Naive thymus-derived CD4-positive, alpha-beta T cell (primary cell): ENCODE results near the gene LRRC59. TPM values are rescaled to one million over a fixed set of nuclear protein-coding genes. Genes with fewer than 3 reads are reported as not detected.
"Not testable (repeated sequence)": the region's sequence is repeated elsewhere in the genome, so short reads cannot be mapped to it uniquely, and the experiment has no call there.

Experiments used
- ATAC-seq: fragments of 150-1000 bp; cut with Tn5 transposase; 2 replicates; pipeline ENCODE4 v1.10.0; 2021; ENCODE audit warnings: mild to moderate bottlenecking, moderate library complexity
- CTCF ChIA-PET: fragments of 350-600 bp; sonication (Branson Sonifier 250); formaldehyde crosslinking; loops from one replicate; lab custom pipeline; 2021; ENCODE audit warnings: antibody characterized with exemption; lab: Charles Lee
- POLR2A ChIA-PET: fragments of 350-600 bp; sonication (Branson Sonifier 250); formaldehyde crosslinking; loops from one replicate; lab custom pipeline; 2021; ENCODE audit warnings: antibody characterized with exemption, inconsistent platforms; lab: Charles Lee
- DNase-seq, 9 donors: peaks; one replicate each; pipeline versions ENCODE4 v3.0.0 to v3.0.0-alpha.2; 2020 to 2022; ENCODE audit warnings: mixed read lengths in 1 of 9
- H3K27ac ChIP-seq: one replicate; pipeline ENCODE4 v1.7.0; 2013; ENCODE audit warnings: mild to moderate bottlenecking, low read depth, low read length, moderate library complexity
- H3K27me3 ChIP-seq, 2 donors: one replicate each; pipeline ENCODE4 v1.7.0; 2013; ENCODE audit warnings: low read length in 2 of 2, mild to moderate bottlenecking in 2 of 2, moderate library complexity in 2 of 2; ENCODE audit not compliant: control insufficient read depth in 2 of 2, insufficient read depth in 2 of 2
- H3K36me3 ChIP-seq, 3 experiments: 1 replicate in 2 of 3; 2 replicates in 1 of 3; pipeline ENCODE4 v1.7.0; 2013; ENCODE audit warnings: low read length in 3 of 3, mild to moderate bottlenecking in 3 of 3, moderate library complexity in 1 of 3; ENCODE audit not compliant: insufficient read depth in 3 of 3, control insufficient read depth in 2 of 3
- H3K4me1 ChIP-seq, 2 donors: one replicate each; pipeline ENCODE4 v1.7.0; 2013; ENCODE audit warnings: low read length in 2 of 2, mild to moderate bottlenecking in 2 of 2, moderate library complexity in 1 of 2; ENCODE audit not compliant: control insufficient read depth in 2 of 2, insufficient read depth in 2 of 2
- H3K4me3 ChIP-seq: 2 replicates; pipeline ENCODE4 v1.7.0; 2013; ENCODE audit warnings: mild to moderate bottlenecking, low read length
- H3K9me3 ChIP-seq, 3 experiments: 1 replicate in 2 of 3; 2 replicates in 1 of 3; pipeline ENCODE4 v1.7.0; 2013; ENCODE audit warnings: low read length in 3 of 3; ENCODE audit not compliant: control insufficient read depth in 2 of 3
- H3K27ac Mint-ChIP-seq, 9 donors: one replicate each; pipeline ENCODE4 v1.8.0; 2020 to 2022; ENCODE audit warnings: mixed read lengths in 9 of 9, mild to moderate bottlenecking in 8 of 9, moderate library complexity in 5 of 9, inconsistent platforms in 2 of 9
- H3K27me3 Mint-ChIP-seq, 5 donors: one replicate each; pipeline ENCODE4 v1.8.0; 2021 to 2022; ENCODE audit warnings: mixed read lengths in 5 of 5, mild to moderate bottlenecking in 1 of 5
- H3K36me3 Mint-ChIP-seq, 5 donors: one replicate each; pipeline ENCODE4 v1.8.0; 2020 to 2022; ENCODE audit warnings: mixed read lengths in 5 of 5, mild to moderate bottlenecking in 3 of 5, inconsistent platforms in 1 of 5
- H3K4me1 Mint-ChIP-seq, 7 donors: one replicate each; pipeline ENCODE4 v1.8.0; 2020 to 2022; ENCODE audit warnings: mixed read lengths in 7 of 7, mild to moderate bottlenecking in 3 of 7, inconsistent platforms in 1 of 7
- H3K4me3 Mint-ChIP-seq, 10 donors: one replicate each; pipeline ENCODE4 v1.8.0; 2020 to 2022; ENCODE audit warnings: mild to moderate bottlenecking in 10 of 10, mixed read lengths in 10 of 10, moderate library complexity in 6 of 10, inconsistent platforms in 2 of 10
- H3K9me3 Mint-ChIP-seq, 11 donors: one replicate each; pipeline ENCODE4 v1.8.0; 2020 to 2022; ENCODE audit warnings: mixed read lengths in 11 of 11, mild to moderate bottlenecking in 4 of 11, inconsistent platforms in 1 of 11, moderate library complexity in 1 of 11
- intact Hi-C, 2 donors: fragments of 100-400 bp; cut with micrococcal nuclease; formaldehyde crosslinking; loops; one replicate each; pipeline ENCODE4 v1.15.1; 2023
- polyA plus RNA-seq, 2 donors: library from polyadenylated mRNA; unstranded; fragments of 300-500 nt; fragmentation: Illumina TruSeq; gene quantifications; one replicate each; pipeline ENCODE4 v1.2.3, GENCODE V29; 2021
- total RNA-seq, 6 experiments: library from RNA in 5 of 6; stranded (reverse) in 5 of 6; gene quantifications; 1 replicate in 5 of 6; 2 replicates in 1 of 6; pipeline ENCODE4 v1.2.3 and lab custom pipeline; 2021 to 2026

LRRC59 gene
- total and polyA plus RNA-seq, 7 experiments from 2014 or later, result 13.4 to 67.1 (median 28.5) TPM

- ATAC-seq, H3K36me3 ChIP-seq, H3K4me1 Mint-ChIP-seq, POLR2A ChIA-PET, H3K9me3 Mint-ChIP-seq, H3K36me3 Mint-ChIP-seq, CTCF ChIA-PET, intact Hi-C loops, H3K9me3 ChIP-seq, H3K4me3 Mint-ChIP-seq, H3K27ac ChIP-seq, H3K4me1 ChIP-seq, H3K4me3 ChIP-seq, DNase-seq, H3K27ac Mint-ChIP-seq, H3K27me3 ChIP-seq: not testable (repeated sequence)
- H3K27me3 Mint-ChIP-seq, result peaks cover 6 to 28% (median 10%) of the 10 kb centered on the region in 5 donors
These were observed 8.0 kb upstream of the LRRC59 start for GRCh38 chr17:50405351-50405750.

- H3K9me3 ChIP-seq, H3K27ac ChIP-seq, H3K27me3 Mint-ChIP-seq, H3K27me3 ChIP-seq, H3K4me3 ChIP-seq, ATAC-seq, H3K9me3 Mint-ChIP-seq, H3K4me3 Mint-ChIP-seq, POLR2A ChIA-PET, DNase-seq: not testable (repeated sequence)
- peaks cover 0 to 11% (median 0%) of the 10 kb centered on the region in 5 donors for H3K36me3 Mint-ChIP-seq
- CTCF ChIA-PET, result interaction anchor here (5.0 kb wide), 1 partner anchor 37 kb away, joined by 44 read pairs; no protein-coding TSS in a partner anchor
- peaks cover 15 to 18% of the 10 kb centered on the region in 2 donors for H3K4me1 ChIP-seq
- H3K27ac Mint-ChIP-seq, result peak overlapping the region in 1 of 9 donors; percentile 49
- peaks cover 16 to 32% (median 23%) of the 10 kb centered on the region in 7 donors for H3K4me1 Mint-ChIP-seq
- intact Hi-C loops, result loop anchor here (5.0 to 10.0 kb wide), 2 partner anchors 37 to 305 kb away; partner anchors contain the start of gene ANKRD40 (in 1 of the 2)
- H3K36me3 ChIP-seq, result peaks cover 0 to 11% (median 0%) of the 10 kb centered on the region in 3 experiments
These were observed 2.3 kb upstream of the LRRC59 start for GRCh38 chr17:50399591-50399990.

GRCh38 chr17:50398672-50399071, 1.3 kb upstream of the LRRC59 start:
- CTCF ChIA-PET, result interaction anchor here (0.9 to 5.0 kb wide), 3 partner anchors 36 to 254 kb away, joined by 3 to 44 read pairs (median 4); partner anchors contain the start of gene XYLT2
- Histone ChIP-seq H3K4me1 (peaks cover 15 to 18% of the 10 kb centered on the region in 2 donors), H3K36me3 (peaks cover 0 to 21% (median 2%) of the 10 kb centered on the region in 3 experiments)
- Mint-ChIP-seq H3K36me3 (peaks cover 4 to 18% (median 5%) of the 10 kb centered on the region in 5 donors), H3K4me1 (peaks cover 21 to 39% (median 29%) of the 10 kb centered on the region in 7 donors), H3K27ac (peak overlapping the region in 1 of 9 donors; percentile 18), H3K4me3 (peak overlapping the region in 7 of 10 donors; percentile 51 to 99 (median 87))
- not testable (repeated sequence) for H3K27ac ChIP-seq, H3K9me3 Mint-ChIP-seq, H3K27me3 Mint-ChIP-seq, DNase-seq, H3K4me3 ChIP-seq, H3K27me3 ChIP-seq, H3K9me3 ChIP-seq, ATAC-seq
- intact Hi-C loops, result loop anchor here (5.0 to 10.0 kb wide), 2 partner anchors 36 to 306 kb away; partner anchors contain the start of gene ANKRD40 (in 1 of the 2)
- POLR2A ChIA-PET, result interaction anchor here (2.0 to 2.9 kb wide), 5 partner anchors 25 to 53 kb away, joined by 6 to 16 read pairs (median 15); partner anchors contain the start of genes ACSF2, EME1, MRPL27 and XYLT2

- H3K4me3 Mint-ChIP-seq, result peak overlapping the region; percentile 78 to 99 (median 92)
- CTCF ChIA-PET, result interaction anchor here (0.7 to 5.0 kb wide), 14 partner anchors 10 to 304 kb away, joined by 3 to 44 read pairs (median 4); partner anchors contain the start of gene XYLT2
- Histone ChIP-seq H3K4me1 (peaks cover 15 to 18% of the 10 kb centered on the region in 2 donors), H3K27ac (peak overlapping the region; percentile 93), H3K36me3 (peaks cover 0 to 28% (median 2%) of the 10 kb centered on the region in 3 experiments), H3K27me3 (no peaks in the 10 kb centered on the region), H3K9me3 (no peaks in the 10 kb centered on the region), H3K4me3 (peak overlapping the region; percentile 69)
- H3K27ac Mint-ChIP-seq, result peak overlapping the region; percentile 82 to 96 (median 89)
- DNase-seq (no peak), ATAC-seq (no peak)
- intact Hi-C loops, result loop anchor here (1.0 to 10.0 kb wide), 10 partner anchors 23 to 307 kb away; partner anchors contain the start of genes ACSF2 (in 2 of the 2), EME1 (in 2 of the 2), MRPL27 (in 2 of the 2) and ANKRD40 (in 1 of the 2)
- POLR2A ChIA-PET, result interaction anchor here (0.6 to 2.9 kb wide), 12 partner anchors 9 to 82 kb away, joined by 3 to 16 read pairs (median 6); partner anchors contain the start of genes ACSF2, EME1, MRPL27 and XYLT2
- H3K27me3 Mint-ChIP-seq, result no peaks in the 10 kb centered on the region
- H3K36me3 Mint-ChIP-seq, result peaks cover 11 to 24% (median 12%) of the 10 kb centered on the region in 5 donors
- H3K9me3 Mint-ChIP-seq, result peaks cover 0 to 4% (median 0%) of the 10 kb centered on the region in 11 donors
- H3K4me1 Mint-ChIP-seq, result peaks cover 21 to 43% (median 34%) of the 10 kb centered on the region in 7 donors
These were observed 579 bp upstream of the LRRC59 start for GRCh38 chr17:50397919-50398285.

GRCh38 chr17:50396261-50397110, 837 bp downstream of the LRRC59 start:
- H3K36me3 Mint-ChIP-seq, result peaks cover 11 to 27% (median 14%) of the 10 kb centered on the region in 5 donors
- H3K4me1 Mint-ChIP-seq, result peaks cover 21 to 47% (median 34%) of the 10 kb centered on the region in 7 donors
- DNase-seq, result peak in 3 of 9 donors; percentile 4 to 32 (median 11)
- H3K27me3 ChIP-seq, result no peaks in the 10 kb centered on the region
- peaks cover 6 to 42% (median 9%) of the 10 kb centered on the region in 3 experiments for H3K36me3 ChIP-seq
- ATAC-seq, result no peak
- H3K4me3 Mint-ChIP-seq, result peak overlapping the region; percentile 78 to 99 (median 92)
- ChIA-PET POLR2A (interaction anchor here (0.8 to 2.9 kb wide), 14 partner anchors 9 to 89 kb away, joined by 3 to 16 read pairs (median 6); partner anchors contain the start of genes ACSF2, EME1, MRPL27 and XYLT2), CTCF (interaction anchor here (0.7 to 5.0 kb wide), 8 partner anchors 9 to 83 kb away, joined by 3 to 44 read pairs (median 7); partner anchors contain the start of gene XYLT2)
- H3K27ac ChIP-seq, result peak overlapping the region; percentile 93
- peak overlapping the region; percentile 83 to 96 (median 92) for H3K27ac Mint-ChIP-seq
- peak overlapping the region; percentile 69 for H3K4me3 ChIP-seq
- H3K9me3 Mint-ChIP-seq, result peaks cover 0 to 4% (median 0%) of the 10 kb centered on the region in 11 donors
- H3K4me1 ChIP-seq, result peaks cover 15 to 18% of the 10 kb centered on the region in 2 donors
- no peaks in the 10 kb centered on the region for H3K9me3 ChIP-seq
- intact Hi-C loops, result loop anchor here (1.0 to 10.0 kb wide), 10 partner anchors 23 to 308 kb away; partner anchors contain the start of genes ACSF2 (in 2 of the 2), EME1 (in 2 of the 2), MRPL27 (in 2 of the 2) and ANKRD40 (in 1 of the 2)
- no peaks in the 10 kb centered on the region for H3K27me3 Mint-ChIP-seq
